Mucosa of descending colon (tissue), 3 donors: Measurements from ENCODE around the gene GAST. TPM values are rescaled to one million over a fixed set of nuclear protein-coding genes. Genes with fewer than 3 reads are reported as not detected.
A peak's percentile ranks its signal among the peaks of the same experiment; 100 is the strongest.

Experiments used
- ATAC-seq: fragments of 200-7000 bp; cut with Tn5 transposase; one replicate; pipeline ENCODE4 v1.9.1; 2020; ENCODE audit warnings: mild to moderate bottlenecking, moderate library complexity
- DNase-seq, 3 donors: peaks; one replicate each; pipeline ENCODE4 v3.0.0-alpha.2; 2020
- H3K36me3 ChIP-seq: fragments of 200-600 bp; one replicate; pipeline ENCODE4 v1.8.0; 2021; ENCODE audit warnings: low read depth, mild to moderate bottlenecking
- H3K4me1 ChIP-seq: fragments of 200-600 bp; one replicate; pipeline ENCODE4 v1.8.0; 2021; ENCODE audit warnings: low read depth, mild to moderate bottlenecking
- H3K4me3 ChIP-seq: fragments of 200-600 bp; one replicate; pipeline ENCODE4 v1.8.0; 2021; ENCODE audit warnings: mild to moderate bottlenecking
- H3K9me3 ChIP-seq: fragments of 200-600 bp; one replicate; pipeline ENCODE4 v1.8.0; 2021; ENCODE audit warnings: mild to moderate bottlenecking
- CTCF ChIP-seq: fragments of 200-600 bp; IDR thresholded peaks from one replicate; pipeline ENCODE4 v1.8.0; 2022; ENCODE audit warnings: antibody characterized with exemption, mild to moderate bottlenecking
- intact Hi-C, 2 donors: fragments of 100-400 bp; cut with DNase I in 1 of 2; cut with micrococcal nuclease in 1 of 2; formaldehyde crosslinking; loops; one replicate each; pipeline versions ENCODE4 v1.11.0 to v1.11.1; 2022; cut with DNase I, micrococcal nuclease
- total RNA-seq, 3 donors: library from RNA; stranded (reverse); fragmentation: NEBNext Ultra II Directional in 2 of 3; extraction: Animal tissue kit (Norgen Biotek cat#: 25700) in 2 of 3; gene quantifications; one replicate each; pipeline versions ENCODE4 v1.2.1 to v1.2.4, GENCODE V29; 2021 to 2023
- donor health status: DM: no; HTN: no; CAD: no; lungs with moderate emphysema.
- donor health status: DM: no; HTN: no; CAD: no.
- donor health status: DM: no; HTN: yes; CAD: no.

GAST gene
- total RNA-seq, 3 donors from 2014 or later, result not detected

DNA sequence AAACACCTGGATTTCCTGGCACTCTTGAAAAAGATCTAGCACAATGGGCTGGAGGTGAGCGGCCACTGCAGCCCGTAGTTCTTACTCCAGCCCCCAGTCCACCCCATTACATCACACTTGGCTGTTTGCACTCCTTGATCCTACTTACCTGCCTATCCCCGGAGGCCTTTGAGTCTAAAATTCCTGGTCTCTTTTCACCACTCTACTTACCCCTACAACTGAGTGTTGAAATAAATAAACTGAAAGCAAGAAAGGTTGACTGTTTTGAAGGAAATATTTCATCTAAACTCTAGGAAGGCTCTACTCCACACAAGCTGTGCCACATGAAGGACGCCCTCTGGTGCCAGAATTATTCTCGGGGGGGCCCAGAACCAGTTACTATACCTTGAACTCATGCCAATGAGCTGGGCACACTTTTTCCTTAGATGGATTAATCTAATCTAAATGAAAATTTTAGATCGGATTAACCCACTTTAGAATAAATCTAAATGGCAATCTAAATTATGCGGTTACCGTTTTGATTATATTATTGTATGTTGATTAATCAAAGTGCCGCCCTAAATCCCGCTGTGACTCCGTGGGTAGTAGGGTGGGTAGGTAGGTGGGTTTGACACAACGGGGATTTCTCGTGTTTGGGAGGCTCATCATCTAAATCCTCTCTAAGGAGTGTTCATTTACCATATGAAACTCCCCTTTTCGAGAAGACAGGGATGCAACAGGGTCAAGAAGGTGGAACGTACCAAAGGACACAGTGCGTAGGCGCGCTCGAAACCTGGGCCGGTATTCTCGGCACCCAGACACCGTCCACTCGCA is 24.1 kb upstream of the GAST start:
- intact Hi-C loops, result no loop called here
- Histone ChIP-seq H3K36me3 (peaks cover 19% of the 10 kb centered on the region), H3K4me1 (peaks cover 20% of the 10 kb centered on the region), H3K4me3 (peak overlapping the region; percentile 90), H3K9me3 (no peaks in the 10 kb centered on the region)
- ATAC-seq, result no peak
- peak; percentile 71 to 81 (median 73) for DNase-seq
- TF ChIP-seq CTCF, result no peak

DNA sequence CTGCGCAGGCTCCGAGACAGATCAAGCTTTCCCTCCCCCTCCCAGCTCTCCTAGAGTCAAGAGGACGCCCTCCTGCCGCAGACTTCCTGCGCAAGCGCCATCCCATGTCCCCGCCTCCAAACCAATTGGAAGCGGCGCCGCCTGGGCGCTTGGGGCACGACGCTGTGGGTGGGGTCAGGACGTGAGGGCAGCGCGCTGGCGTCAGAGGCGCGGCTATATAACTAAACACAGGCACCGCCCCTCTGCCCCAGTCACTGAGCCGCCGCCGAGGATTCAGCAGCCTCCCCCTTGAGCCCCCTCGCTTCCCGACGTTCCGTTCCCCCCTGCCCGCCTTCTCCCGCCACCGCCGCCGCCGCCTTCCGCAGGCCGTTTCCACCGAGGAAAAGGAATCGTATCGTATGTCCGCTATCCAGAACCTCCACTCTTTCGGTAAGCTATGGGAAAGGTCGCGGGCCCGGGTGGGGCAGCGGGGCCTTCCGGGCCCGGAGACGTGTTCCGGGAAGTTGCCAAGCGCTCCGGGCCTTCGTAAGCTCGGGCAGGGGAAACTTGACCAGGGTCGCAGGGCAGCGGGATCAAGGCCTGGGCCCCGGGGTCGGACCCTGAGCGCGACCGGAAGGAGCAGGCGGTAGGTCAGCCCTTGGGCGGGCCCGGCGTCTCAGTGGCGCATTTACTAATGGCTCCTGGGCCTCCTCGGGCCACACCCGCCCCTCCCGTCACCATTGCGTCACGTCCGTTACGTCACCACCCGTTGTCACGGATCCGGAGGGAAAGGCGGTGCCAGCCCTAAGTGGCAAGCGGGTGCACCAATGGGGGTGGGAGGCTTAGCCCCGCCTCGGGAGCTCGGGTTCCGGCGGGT is 23.3 kb upstream of the GAST start, which contains the start of gene EIF1:
TSS of gene EIF1 (plus strand) at position 245 of the 856 bp plus-strand sequence. CDS start at position 399, 154 bp downstream.
- intact Hi-C loops, result no loop called here
- H3K4me1 ChIP-seq, result peaks cover 20% of the 10 kb centered on the region
- no peaks in the 10 kb centered on the region for H3K9me3 ChIP-seq
- peaks cover 19% of the 10 kb centered on the region for H3K36me3 ChIP-seq
- H3K4me3 ChIP-seq, result peak within 1 kb of the TSS; percentile 90
- DNase-seq, result peak; percentile 100
- no peak for TF ChIP-seq CTCF
- ATAC-seq, result peak; percentile 89

- Histone ChIP-seq H3K4me1 (peaks cover 20% of the 10 kb centered on the region), H3K9me3 (no peaks in the 10 kb centered on the region), H3K36me3 (peaks cover 19% of the 10 kb centered on the region), H3K4me3 (peak overlapping the region; percentile 90)
- no peak for ATAC-seq
- peak in 1 of 3 donors; percentile 84 for DNase-seq
- TF ChIP-seq CTCF, result no peak
- intact Hi-C loops, result no loop called here
Measured at GRCh38 chr17:41689497-41690299, 22.4 kb upstream of the GAST start.

- intact Hi-C loops, result no loop called here
- Histone ChIP-seq H3K36me3 (peaks cover 19% of the 10 kb centered on the region), H3K9me3 (no peaks in the 10 kb centered on the region), H3K4me3 (no peak overlapping the region), H3K4me1 (peaks cover 20% of the 10 kb centered on the region)
- TF ChIP-seq CTCF, result no peak
- no peak for DNase-seq
- no peak for ATAC-seq
Measured at GRCh38 chr17:41690497-41690896, 21.6 kb upstream of the GAST start.
